ENCODE measurements around the gene MCHR1.

MCHR1 gene

DNA sequence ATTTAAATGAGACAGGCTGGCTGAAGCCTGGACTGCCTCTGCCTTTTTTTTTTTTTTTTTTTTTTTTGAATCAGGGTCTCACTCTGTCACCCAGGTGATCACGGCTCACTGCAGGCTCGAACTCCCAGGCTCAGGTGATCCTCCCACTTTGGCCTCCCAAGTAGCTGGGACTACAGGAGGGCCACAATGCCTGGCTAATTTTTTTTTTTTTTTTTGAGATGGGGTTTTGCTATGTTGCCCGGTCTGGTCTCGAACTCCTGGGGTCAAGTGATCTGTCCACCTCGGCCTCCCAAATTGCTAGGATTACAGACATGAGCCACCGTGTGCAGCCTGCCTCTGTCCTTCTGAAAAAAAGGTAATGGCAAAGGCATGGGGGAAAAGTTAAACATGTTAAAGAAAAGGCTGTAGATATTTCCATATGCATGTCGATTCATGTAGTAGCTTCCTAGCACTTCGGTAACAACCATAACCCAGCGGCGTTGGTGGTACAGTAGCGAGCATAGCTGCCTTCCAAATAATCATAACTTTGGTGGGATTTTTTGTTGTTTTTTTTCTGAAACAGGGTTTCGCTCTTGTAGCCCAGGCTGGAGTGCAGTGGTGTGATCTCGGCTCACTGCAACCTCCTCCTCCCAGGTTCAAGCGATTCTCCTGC, 48.8 kb downstream of the MCHR1 start:
- FAIRE-seq, result no peak

DNA sequence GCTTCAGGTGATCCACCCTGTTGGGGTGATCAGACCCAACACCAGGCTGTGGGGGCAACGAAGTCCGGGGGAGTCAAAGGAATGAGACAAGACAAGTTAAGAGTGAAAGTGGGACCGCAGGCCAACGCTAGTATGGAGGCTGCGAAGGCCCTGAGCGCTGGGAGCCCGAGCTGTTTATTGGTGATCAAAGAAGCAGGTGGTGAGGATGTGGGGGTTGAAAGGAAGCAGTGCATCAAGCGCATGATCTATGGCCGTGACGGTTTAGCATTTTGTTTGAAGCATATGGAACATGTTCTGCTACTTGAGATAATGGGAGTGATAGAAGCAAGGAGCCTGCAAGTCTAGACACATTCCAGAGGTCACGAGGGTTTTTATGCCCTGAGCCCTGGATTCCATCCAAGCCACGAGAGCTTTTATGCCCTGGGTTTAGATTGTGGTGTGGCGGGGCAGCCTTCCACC, 49.5 kb downstream of the MCHR1 start:
- FAIRE-seq, result no peak

DNA sequence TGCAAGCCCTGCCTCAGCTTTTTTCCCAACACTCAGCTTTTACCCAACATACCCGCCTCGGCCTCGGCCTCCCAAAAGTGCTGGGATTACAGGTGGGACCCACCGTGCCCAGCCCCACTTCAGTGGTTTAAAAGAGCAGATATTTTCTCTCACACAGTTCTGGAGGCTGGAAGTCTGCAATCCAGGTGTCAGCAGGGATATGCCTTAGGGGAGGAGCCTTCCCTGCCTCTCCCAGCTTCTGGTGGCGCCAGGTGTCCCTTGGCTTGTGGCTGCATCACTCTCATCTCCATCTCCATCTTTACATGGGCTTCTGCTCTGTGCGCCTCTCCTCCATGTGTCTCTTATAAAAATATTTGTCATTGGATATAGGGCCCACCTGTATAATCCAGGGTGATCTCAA, 50.0 kb downstream of the MCHR1 start:
- no peak for FAIRE-seq

Data from A204.1 (cell line).